ENCODE measurements around the gene MISP. TPM values are rescaled to one million over a fixed set of nuclear protein-coding genes. Genes with fewer than 3 reads are reported as not detected.
A peak's percentile ranks its signal among the peaks of the same experiment; 100 is the strongest.

Gene MISP
- total RNA-seq, 6 experiments from 2014 or later = 0.05 to 0.07 TPM; not detected in 4

DNA sequence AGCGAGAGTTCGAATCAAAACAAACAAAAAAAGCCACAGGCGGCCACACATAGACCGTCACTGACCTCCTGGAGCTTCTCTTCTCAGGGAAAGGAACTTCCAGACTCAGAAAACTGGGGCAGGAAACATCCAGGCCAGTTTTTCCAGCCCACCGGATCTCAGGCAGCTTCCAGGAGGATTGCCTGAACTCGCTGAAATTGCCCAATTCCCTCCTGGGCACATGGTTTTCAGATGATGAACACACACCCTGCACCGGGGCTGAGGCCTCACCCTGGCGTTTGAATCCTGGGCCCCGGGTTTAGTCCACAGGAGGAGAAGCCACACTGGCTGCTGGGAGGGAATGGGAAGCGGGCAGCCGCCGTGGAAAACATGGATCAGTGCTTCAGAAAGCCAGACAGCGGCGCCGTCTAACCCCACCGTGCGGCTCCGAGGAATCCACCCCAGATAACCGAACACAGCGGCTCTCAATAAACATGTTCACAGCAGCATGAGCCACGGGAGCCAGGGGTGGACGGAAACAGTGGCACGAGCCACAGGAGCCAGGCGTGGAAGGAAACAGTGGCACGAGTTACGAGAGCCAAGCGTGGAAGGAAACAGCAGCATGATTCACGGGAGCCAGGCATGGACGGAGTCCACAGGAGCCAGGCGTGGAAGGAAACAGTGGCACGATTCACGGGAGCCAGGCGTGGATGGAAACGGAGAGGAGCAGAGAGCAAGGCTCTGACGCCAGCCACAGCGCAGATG lies 28.2 kb downstream of the MISP start:
- Mint-ChIP-seq H3K27me3 (ENCODE audit: insufficient read depth) (peaks cover 5% of the 10 kb centered on the region; the same call in 1 of the 2 replicates), H3K4me3 (peak overlapping the region; percentile 19; the same call in 1 of the 2 replicates), H3K4me1 (ENCODE audit: low read depth) (peaks cover 22% of the 10 kb centered on the region), H3K9me3 (no peaks in the 10 kb centered on the region), H3K36me3 (ENCODE audit: low read depth) (peaks cover 4% of the 10 kb centered on the region), H3K27ac (peak overlapping the region; percentile 85)
- peak; percentile 88 for DNase-seq
- TF ChIP-seq, protein P1, sequence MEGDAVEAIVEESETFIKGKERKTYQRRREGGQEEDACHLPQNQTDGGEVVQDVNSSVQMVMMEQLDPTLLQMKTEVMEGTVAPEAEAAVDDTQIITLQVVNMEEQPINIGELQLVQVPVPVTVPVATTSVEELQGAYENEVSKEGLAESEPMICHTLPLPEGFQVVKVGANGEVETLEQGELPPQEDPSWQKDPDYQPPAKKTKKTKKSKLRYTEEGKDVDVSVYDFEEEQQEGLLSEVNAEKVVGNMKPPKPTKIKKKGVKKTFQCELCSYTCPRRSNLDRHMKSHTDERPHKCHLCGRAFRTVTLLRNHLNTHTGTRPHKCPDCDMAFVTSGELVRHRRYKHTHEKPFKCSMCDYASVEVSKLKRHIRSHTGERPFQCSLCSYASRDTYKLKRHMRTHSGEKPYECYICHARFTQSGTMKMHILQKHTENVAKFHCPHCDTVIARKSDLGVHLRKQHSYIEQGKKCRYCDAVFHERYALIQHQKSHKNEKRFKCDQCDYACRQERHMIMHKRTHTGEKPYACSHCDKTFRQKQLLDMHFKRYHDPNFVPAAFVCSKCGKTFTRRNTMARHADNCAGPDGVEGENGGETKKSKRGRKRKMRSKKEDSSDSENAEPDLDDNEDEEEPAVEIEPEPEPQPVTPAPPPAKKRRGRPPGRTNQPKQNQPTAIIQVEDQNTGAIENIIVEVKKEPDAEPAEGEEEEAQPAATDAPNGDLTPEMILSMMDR (IDR thresholded peaks at IDR 0.05) = no peak

DNA sequence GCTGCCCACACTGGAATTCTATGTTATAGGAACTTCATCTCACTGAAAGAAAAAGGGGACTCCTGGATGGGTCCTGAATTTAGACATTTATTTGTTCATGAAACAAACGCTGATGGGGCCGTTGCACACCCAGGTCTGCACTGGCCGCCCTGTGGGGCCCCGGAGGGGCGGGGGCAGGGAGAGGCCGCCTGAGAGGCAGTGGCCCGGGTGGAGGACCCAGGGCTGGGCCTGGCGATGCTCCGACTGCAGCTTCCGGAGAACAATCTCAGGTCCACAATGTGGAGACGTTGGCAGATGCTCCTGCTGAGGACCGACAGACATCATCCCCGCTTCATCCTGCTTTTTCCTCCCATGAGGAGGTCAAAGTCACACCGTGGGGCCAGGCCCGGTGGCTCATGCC lies 30.0 kb downstream of the MISP start:
- no peak for DNase-seq
- Mint-ChIP-seq H3K4me3 (no peak overlapping the region), H3K36me3 (ENCODE audit: low read depth) (peaks cover 4% of the 10 kb centered on the region), H3K4me1 (ENCODE audit: low read depth) (peaks cover 22% of the 10 kb centered on the region), H3K27me3 (ENCODE audit: insufficient read depth) (peaks cover 5% of the 10 kb centered on the region; the same call in 1 of the 2 replicates), H3K9me3 (no peaks in the 10 kb centered on the region), H3K27ac (no peak overlapping the region)
- TF ChIP-seq, protein P1 (IDR thresholded peaks at IDR 0.05) = no peak

DNA sequence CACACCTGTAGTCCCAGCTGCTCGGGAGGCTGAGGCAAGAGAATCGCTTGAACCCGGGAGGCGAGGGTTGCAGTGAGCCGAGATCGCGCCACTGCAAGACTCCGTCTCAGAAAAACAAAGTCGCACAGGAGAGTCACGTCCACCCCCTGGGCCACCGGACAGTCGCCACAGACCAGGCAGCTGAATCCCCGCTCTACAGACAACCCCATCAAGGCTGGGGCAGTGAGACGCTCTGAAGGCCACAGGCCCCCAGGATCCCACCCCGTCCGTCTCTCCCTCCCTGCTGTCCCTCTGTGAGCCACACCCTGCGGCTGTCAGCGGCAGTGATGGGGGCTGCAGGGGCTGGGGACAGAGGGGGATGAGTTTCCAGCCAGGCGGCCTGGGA lies 30.9 kb downstream of the MISP start:
- Mint-ChIP-seq H3K4me1 (ENCODE audit: low read depth) (peaks cover 22% of the 10 kb centered on the region), H3K27ac (no peak overlapping the region), H3K9me3 (no peaks in the 10 kb centered on the region), H3K36me3 (ENCODE audit: low read depth) (peaks cover 4% of the 10 kb centered on the region), H3K4me3 (peak overlapping the region; percentile 84), H3K27me3 (ENCODE audit: insufficient read depth) (peaks cover 2% of the 10 kb centered on the region; the same call in 1 of the 2 replicates)
- TF ChIP-seq, protein P1 (IDR thresholded peaks at IDR 0.05) = no peak
- DNase-seq = no peak

DNA sequence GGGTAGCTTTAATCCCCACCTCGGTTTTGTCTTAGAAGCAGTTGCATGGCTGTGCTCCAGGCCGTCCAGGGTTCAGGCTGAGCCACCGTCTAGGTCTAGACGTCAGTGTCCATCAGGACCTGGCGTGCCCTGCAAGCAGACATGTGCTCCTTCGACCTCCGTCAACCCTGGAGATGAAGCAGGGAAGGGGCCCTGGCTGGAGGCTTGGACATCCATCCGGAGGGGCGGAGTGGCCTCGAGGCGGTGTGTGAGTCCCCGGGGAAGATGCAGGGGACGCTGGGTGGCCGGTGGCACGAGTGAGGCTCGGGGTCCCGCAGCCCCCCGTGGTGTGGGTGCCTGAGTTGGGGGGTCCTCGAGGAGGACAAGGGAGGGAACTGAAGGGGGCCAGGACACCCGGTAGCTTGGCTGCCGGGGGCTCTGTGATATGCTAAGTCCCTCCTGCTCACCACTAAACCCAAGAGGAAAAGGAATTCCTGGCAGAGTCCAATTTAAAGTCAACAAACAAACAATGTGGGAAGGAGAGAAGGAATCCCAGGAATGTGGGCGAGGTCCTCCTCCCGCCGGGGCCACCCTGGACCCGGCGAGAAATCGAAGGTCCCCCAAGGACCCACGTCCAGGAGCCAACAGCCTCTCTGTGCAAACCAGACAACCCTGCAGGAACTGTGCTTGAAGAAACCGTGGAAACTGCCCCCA lies 31.4 kb downstream of the MISP start:
- Mint-ChIP-seq H3K4me1 (ENCODE audit: low read depth) (peaks cover 22% of the 10 kb centered on the region), H3K27ac (peak overlapping the region; percentile 65), H3K36me3 (ENCODE audit: low read depth) (peaks cover 4% of the 10 kb centered on the region), H3K4me3 (peak overlapping the region; percentile 84), H3K27me3 (ENCODE audit: insufficient read depth) (peaks cover 2% of the 10 kb centered on the region; the same call in 1 of the 2 replicates), H3K9me3 (no peaks in the 10 kb centered on the region)
- TF ChIP-seq, protein P1 (IDR thresholded peaks at IDR 0.05) = no peak
- DNase-seq = peak; percentile 55

DNA sequence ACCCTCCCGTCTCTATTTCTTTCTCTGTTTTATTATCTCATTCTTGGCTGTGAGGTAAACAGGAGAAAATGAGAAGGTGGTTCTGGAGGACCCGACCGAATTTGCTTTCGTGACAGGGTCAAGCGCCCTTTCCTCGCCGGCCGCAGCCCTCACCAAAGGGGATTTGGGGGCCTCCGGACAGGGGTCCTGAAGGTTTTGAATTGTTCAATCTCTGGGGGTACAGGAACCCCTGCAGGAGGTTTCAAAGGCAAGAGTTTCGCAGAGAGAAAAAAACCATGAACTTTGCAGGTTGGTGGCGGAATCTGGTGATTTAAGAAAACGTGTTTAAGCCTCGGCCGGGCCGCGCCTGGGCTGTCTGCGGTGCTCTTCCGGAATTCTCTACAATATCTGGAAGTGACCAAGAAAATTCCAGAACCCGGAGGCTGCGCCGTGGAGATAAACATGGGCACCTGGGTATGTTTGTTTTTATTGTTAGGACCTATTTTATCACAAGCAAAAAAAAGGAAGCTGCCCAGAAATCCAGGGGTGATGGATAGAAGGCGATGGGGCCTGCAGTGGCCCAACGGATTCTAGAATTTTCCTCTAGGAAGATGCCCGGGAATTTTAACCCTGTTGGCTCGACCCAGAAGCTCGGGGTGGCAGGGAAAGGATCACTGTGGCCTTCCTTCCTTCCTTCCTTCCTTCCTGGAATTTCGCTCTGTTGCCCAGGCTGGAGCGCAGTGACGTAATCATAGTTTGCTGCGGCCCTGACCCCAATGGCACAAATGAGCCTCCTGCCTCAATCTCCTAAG lies 32.2 kb downstream of the MISP start:
- peaks cover 4% of the 10 kb centered on the region for H3K36me3 Mint-ChIP-seq (ENCODE audit: low read depth)
- TF ChIP-seq, protein P1 (IDR thresholded peaks at IDR 0.05) = no peak
- DNase-seq = no peak
- peak overlapping the region; percentile 65 for H3K27ac Mint-ChIP-seq
- no peaks in the 10 kb centered on the region for H3K9me3 Mint-ChIP-seq
- peaks cover 2% of the 10 kb centered on the region; the same call in 1 of the 2 replicates for H3K27me3 Mint-ChIP-seq (ENCODE audit: insufficient read depth)
- H3K4me1 Mint-ChIP-seq (ENCODE audit: low read depth) = peaks cover 22% of the 10 kb centered on the region
- peak overlapping the region; percentile 84 for H3K4me3 Mint-ChIP-seq
